Measurements from ENCODE around the gene SLC26A9.
"Not testable (repeated sequence)": the region's sequence is repeated elsewhere in the genome, so short reads cannot be mapped to it uniquely, and the experiment has no call there.

SLC26A9 gene

DNA sequence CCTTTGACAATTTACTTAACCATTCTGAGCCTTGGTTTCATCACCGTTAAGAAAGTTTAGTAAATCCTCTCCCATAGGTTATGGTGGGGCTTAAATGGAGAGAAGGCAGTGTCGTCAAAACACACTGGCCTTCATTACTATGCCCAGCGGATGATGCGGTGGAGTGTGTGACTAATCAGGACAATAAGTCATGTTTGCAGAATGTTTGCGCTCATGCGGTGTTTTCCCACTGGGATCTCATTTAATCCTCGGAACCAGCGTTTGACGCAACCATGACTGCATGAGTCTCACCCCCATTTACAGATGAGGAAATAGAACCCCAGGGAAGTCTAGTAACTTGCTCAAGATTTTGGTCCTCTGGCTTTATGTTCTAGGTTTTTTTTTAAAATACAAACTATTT is 17.5 kb downstream of the SLC26A9 start:
- no peak for DNase-seq

DNA sequence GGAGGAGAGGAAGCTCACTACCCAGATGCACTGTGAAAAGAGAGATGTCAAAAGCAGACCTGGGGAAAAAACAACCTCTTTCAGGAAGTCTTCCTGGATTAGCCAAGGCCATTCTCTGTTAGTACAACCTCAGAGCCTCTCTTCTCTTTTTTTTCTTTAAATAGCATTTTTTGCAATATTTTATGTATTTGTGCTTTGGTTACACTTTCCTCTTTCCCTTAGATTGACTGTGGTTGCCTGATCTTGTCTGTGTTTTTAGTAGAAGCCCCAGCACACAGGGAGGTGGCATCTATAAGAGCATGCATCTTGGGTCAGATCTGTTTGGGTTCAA is 18.8 kb downstream of the SLC26A9 start:
- DNase-seq, result no peak

DNA sequence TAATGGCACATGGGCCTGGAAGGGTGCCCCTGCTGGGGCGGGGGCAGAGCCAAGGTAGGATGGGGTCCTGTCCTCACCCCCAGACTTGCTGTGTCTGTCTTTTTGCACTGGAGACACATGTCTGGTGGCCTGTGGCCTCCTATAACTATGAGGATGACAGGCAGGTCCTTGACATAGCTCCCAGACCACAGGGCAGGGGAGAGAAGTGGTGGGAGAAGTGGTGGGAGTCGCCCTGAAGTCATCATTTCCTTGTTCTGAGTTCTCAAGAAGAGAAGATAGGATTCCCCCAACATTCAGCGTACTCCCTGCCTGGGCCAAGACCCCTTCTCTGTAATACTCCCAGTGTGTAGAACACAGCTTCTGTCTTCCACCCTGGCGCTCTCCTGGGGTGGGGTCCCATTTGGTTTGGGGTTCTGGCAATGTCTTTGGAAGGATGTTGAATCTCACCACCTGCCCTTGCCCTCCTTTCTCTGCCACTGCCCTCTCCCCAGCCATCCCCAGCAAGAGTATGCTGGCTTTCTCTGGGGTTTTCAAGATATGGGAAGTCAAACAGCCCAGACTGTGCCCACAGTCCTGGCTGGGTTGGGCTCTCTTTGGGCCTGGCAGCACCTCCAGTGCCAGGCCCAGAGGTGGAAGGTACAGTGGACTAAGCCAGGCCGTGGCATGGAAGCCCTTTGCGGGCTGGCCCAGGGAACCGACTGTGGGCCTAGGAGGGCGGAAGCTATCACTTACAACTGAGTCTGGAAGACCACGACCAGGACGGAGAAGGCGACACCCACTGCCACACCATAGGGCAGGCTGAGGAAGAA is 19.4 kb downstream of the SLC26A9 start:
- no peak for DNase-seq

DNA sequence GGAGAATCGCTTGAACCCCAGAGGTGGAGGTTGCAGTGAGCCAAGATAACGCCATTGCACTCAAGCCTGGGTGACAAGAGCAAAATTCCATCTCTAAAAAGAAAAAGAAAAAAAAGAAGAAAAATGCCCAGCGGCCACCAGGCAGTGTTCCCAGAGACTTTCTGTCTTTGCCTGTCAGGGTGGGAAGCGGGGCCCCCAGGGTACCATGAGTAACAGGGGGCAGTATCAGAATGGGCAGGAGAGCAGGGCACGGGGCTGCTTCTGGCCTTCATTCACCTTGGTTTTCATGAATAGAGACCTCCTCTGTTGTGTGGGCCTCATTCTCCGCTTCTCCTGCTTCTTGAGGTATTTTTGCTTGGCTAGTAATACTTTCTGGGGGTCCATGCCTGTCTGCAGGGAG is 20.4 kb downstream of the SLC26A9 start:
- DNase-seq, result no peak

DNA sequence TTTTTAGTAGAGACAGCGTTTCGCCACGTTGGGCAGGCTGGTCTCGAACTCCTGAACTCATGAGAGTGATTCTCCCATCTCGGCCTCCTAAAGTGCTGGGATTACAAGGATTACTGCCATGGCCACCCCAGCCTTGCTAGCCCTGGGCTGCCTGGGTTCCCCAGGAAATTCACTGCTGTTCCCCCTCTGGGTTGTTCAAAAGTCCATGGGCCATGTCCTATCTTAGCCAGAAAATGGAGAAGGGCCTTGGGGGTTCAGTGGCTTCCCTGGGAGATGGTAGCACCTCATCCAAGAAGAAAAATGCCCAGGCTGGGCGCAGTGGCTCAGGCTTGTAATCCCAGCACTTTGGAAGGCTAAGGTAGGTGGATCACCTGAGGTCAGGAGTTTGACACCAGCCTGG is 20.9 kb downstream of the SLC26A9 start:
- DNase-seq, result no peak

DNA sequence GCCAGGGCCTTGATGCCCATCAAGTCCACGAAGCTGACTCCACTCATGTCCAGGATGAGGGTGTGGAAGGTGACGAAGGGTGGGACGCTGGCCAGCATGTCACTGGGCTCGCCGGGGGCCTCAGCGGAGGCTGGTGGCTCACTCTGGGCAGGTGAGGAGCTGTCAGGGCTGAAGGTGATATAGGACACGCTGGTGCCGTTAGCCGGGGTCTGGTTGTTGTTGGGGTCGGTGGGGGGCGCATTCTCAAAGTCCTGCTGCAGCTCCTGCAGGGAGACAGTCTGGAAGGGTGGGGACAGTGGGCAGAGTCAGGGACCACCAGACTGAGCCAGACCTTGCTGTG is 21.7 kb downstream of the SLC26A9 start:
- DNase-seq, result no peak

DNA sequence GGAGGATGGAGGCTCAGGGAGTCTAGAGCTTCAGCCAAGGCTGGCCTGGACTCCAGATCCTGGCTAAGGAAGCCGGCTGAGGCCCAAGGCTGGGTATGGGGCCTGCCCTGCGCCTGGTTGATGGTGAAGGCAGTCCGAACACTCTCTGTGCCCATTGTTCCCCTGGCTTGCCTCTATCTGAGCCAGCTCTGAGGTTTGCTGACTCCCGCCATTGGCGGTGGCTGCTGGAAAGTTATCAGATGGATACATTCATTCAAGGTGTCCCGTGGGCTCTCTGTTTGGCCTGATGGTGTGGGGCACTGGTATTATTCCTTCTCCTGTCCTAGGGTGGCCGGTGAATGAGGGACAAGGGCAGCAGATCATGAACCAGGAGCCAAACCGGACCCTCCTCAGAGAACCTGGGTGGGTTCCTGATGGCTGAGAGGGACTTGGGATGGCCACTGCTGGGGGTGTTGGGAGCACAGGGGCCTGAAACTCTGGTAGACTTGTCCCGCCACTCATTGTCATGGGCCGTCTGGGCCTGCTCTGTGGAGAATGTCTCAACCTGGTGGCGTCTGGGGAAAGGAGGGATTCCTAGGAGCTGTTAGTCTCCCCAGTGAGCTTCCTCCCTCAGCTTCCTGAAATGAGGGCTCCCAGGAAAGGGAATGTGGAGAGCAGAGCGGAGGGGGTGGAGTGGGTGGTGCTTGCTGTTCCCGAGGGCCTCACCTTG is 22.2 kb downstream of the SLC26A9 start:
- DNase-seq, result no peak

DNA sequence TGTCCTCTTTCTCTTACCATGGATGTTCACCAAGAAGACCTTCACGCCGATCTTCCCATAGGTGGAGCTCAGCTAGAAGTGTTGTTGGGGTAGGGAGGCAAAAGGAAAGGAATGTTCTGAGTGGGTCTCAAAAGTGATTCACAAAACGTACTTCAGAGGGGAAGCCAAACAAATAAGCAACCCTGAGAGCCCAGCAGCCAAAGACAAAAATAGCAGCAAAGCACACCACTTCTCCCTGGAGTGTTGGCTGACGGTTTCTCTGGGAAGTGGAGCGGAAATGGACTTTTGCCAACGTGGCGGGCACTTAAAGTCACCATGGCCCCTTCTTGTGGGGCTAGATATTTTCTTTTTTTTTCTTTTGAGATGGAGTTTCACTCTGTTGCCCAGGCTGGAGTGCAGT is 23.1 kb downstream of the SLC26A9 start:
- no peak for DNase-seq

DNA sequence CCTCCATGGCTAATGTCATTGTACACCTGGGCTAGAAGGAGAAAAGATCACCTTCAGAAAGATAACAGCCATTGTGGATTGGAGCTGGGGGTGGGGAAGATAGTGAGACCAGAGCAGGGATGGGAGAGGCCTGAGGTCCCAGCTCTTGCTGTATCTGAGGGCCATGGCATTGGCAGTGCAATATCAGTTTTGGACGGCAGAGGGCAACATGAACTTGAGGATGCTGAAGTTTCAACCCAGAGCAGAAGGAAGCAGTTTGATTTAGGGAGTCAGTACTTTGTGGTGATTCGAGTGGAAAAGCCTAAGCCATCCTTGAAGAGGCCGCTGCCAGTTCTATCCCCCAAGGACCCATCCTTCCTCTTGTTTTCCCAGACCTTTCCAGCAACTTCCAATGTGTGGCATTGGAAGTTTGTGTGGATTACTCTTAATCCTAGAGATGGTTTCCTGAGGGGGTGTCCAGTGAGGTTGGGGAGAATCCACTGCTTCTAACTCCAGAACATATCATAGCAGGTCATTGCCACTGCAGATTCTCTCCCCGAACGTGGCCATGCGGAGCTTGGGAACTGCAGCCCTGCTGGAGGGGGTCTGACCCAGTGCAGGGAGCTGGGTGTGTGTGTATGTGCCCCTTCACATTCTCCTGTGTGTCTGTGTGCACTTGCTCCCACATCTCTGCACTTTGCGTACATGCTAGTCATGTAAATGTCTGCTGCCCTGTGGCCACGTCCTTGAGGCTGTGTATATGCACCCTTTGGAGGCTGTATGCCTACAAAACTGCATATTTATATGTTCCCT is 24.1 kb downstream of the SLC26A9 start:
- DNase-seq, result peak; percentile 25

DNA sequence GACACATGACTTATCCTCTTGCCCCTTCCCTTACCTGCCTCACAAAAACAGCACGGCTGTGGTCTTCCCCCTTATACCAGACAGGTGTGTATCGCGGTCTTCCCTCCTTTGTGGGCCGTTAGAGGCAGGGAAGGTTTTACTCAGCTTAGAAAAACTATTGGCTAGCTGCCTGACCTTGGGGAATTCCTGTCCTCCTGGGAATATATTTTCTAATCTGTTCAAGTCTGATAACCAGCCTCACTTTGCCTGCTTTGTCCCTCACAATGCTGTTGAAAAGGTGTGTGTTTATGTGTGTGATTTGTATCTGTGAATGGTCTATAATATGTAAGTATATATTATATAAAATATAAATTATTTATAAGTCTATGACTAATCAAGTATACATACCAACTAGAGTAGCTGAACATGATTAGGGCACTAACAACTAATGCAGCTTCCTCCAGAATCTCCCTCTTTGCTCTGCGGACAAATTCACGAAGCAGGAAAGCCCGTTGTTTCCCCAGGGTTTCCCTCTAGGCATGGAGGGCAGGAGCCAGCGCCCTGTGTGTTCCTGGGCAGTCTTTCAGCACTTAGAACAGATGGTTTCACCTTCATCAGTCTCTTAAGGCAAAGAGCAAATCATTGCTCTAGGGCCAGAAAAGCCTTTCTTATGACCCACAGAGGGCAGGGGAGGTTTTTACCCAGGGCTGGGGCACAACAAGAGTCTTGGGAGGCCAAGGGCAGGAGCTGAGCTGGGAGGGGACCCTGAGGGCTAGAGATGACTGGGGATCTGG is 25.6 kb downstream of the SLC26A9 start:
- no peak for DNase-seq

DNA sequence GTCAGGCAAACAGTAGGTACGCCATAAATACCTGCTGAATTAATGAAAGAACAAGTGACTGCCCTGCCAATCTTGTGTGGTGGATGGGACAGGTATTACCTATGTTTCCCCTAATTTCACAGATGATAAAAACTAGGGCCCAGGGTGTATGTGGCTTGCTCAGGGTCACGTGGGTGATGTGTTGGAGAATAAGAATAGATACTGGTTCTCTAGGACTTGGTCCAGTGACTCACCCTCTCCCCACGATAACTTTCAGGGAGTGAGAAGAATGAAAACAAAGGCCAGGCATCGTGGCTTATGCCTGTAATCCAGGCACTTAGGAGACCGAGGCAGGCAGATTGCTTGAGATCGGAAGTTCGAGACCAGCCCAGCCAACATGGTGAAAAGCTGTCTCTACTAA is 26.7 kb downstream of the SLC26A9 start:
- no peak for DNase-seq

DNA sequence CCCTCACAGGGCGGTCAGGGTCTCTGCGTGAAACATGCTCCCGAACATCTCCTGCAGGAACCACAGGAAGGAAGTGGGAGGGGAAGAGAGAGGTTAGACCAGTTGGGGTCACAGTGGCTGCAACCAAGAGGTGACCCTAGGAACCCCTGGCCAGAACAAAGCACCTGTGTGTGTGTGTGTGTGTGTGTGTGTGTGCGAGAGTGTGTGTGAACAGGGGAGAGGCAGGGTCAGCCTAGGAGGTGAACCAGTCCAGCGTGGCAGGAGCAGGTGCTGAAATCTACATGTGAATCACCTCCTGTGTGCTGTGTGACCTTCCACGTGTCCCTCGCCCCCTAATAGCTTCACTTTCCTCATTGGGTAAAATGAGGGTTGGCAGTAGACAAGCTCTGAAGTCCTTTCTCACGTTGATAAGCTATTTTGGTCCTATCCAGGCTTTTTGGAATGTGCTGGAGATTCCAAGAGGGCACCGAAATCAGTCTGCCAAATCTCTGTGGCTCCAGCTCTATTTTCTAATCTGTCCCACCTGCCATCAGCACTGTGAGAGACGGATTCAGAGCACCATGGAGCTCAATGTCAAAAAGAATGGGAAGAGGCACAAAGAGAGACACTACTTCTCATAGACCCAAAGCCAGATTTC is 27.8 kb downstream of the SLC26A9 start:
- DNase-seq, result no peak

DNA sequence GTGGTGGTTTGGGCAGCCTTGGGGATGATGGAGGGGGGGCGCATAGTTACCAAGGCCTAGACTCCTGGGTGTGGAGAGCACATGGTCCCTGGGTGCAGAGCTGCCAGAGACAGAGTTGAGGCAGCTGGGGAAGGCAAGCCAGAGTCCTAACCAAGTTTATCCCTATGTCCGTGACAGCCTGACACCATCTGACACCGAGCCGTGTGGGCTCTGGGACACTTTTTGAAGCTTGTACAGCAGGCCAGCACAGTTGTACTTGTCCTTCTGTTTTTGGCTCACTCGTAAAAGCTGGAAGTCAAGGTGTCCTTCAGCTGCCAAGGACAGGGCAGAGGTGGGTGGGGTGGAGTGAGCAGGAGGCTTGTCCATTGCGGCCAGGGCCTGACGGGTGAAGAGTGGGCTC is 28.5 kb downstream of the SLC26A9 start:
- no peak for DNase-seq

DNA sequence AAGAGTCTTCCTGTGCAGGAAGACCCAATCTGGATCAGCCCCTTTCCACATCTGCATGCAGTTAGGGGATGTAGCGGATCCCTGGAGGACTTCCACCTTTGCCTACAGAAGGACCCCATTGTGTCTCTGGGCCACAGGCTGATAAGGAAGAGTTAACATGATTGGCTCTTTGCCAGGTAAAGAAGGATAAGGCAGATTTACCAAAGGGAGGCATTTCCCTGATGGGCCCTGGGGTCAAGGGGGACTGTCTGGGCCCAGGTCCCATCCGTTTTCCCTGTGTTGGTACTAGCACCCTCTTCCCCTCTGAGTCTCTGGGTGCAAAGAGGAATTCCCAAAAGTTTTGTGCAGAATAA is 29.1 kb downstream of the SLC26A9 start:
- no peak for DNase-seq

DNA sequence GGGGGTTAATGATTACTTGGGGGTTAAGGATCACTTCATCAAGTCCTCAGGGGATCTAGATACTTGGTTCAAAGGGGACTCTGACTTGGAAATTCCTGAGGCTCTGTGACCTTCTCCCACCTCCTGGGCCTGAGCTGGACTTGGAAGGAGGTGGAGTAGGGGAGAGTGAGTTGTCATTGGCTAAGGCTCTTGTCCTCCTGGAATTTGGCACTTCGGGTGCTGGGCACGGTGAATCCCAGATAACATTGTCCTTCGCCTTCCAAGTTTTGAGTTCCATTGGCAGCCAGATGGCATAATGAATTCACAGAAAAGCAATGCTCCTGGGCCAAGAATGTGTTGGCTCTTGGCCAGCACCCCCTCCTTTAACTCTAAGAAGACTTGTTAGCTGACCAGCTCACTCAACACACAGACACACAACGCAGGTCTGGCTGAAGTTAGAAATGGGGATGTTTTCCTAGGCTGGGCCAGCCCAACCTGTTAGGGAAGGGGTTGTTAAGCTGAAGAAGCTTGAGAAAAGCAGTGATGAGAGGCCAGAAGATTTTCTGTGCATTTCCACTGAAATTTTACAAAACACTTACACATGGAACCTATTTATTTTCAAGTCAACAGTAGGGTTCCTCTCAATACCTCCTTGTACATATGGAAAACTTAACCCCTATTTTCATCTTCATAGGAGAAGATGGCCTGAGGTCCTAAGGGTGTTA is 29.7 kb downstream of the SLC26A9 start:
- DNase-seq, result no peak

DNA sequence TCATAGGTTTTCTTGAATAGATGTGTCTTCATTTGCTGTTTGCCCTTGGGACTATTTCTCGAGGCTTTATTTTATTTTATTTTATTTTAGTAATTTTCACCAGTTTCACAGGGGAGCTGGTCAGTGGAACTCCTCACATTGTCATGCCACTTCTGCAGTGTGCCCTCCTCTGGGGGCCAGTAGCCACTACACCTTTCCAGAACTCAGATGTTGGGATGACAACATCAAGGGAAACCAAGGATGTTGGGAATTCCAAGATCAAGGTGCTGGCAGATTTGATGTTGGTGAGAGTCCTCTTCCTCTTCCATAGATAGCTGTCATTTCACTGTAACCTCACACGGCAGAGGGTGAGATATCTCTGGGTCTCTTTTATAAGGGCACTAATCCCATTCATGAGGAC is 35.5 kb downstream of the SLC26A9 start:
- DNase-seq, result no peak

DNA sequence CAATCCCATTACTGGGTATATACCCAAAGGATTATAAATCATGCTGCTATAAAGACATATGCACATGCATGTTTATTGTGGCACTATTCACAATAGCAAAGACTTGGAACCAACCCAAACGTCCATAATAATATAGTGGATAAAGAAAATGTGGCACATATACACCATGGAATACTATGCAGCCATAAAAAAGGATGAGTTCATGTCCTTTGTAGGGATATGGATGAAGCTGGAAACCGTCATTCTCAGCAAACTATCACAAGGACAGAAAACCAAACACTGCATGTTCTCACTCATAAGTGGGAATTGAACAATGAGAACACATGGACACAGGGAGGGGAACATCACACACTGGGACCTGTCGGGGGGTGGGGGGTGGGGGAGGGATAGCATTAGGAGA is 38.2 kb downstream of the SLC26A9 start:
- DNase-seq, result not testable (repeated sequence)

DNA sequence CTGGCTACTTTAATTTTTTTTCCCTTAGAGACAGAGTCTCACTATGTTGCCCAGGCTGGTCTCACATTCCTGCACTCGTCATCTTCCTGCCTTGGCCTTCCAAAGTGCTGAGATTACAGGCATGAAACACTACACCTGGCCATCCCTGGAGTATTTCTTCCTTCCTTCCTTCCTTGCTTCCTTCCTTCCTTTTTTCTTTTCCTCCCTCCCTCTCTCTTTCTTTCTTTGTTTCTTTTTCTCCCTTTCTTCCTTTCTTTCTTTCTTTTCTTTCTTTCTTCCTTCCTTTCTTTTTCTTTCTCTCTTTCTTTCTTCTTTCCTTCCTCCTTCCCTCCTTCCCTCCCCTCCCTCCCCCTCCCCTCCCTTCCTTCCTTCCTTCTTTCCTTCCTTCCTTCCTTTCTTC is 46.9 kb downstream of the SLC26A9 start:
- no peak for DNase-seq

DNA sequence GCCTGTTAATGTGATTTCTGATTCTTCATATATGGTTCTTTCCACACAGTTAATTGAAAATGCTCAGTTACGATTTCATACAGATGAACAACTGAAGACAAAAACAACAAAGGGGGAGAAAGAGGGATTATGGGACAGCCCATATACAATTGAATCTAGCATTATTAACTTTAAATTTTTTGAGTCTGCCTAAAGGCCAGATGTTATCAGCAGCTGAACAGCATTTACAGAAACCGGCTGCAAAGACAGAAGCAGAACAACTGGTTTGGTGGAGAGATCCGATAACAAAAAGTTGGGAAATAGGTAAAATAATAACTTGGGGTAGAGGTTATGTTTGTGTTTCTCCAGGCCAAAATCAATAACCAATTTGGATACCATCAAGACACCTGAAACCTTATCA is 49.1 kb downstream of the SLC26A9 start:
- DNase-seq, result not testable (repeated sequence)

DNA sequence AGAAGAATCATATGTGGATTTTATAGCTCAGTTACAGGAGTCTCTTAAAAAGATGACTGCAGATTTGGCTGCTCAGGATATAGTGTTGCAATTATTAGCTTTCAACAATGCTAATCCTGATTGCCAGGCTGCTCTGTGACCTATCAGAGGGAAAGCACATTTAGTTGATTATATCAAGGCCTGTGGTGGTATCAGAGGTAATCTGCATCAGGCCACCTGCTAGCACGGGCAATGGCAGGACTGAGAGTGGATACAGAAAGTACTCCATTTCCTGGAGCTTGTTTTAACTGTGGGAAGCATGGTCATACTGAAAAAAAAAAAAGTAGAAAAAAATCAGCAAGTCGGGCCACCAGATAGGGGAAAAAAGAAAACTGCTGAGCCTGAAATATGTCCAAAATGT is 51.1 kb downstream of the SLC26A9 start:
- not testable (repeated sequence) for DNase-seq

DNA sequence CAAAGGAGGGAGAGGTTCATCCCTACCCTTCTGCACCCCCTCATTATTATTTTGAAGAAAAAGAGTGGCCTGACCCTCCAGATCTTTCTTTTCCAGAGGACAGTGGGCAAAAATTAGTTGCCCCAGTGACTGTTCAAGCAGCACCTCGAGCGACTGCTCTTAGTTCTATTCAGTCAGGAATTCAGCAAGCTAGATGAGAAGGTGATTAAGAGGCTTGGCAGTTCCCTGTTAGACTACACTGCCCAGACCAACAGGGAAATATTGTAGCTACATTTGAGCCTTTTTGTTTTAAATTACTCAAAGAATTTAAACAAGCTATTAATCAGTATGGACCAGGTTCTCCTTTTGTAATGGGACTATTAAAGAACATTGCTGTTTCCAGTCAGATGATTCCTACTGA is 51.8 kb downstream of the SLC26A9 start:
- not testable (repeated sequence) for DNase-seq

DNA sequence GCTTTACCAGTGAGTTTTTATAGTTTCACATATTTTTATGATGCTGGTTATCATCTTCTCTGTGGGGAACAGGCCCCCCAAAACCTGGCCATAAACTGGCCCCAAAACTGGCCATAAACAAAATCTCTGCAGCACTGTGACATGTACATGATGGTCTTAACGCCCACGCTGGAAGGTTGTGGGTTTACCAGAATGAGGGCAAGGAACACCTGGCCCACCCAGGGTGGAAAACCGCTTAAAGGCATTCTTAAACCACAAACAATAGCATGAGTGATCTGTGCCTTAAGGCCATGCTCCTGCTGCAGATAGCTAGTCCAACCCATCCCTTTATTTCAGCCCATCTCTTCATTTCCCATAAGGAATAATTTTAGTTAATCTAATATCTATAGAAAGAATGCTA is 52.6 kb downstream of the SLC26A9 start:
- DNase-seq, result not testable (repeated sequence)
